Pons (tissue), 1 donor: ENCODE results near the gene ANKRD13B.
A peak's percentile ranks its signal among the peaks of the same experiment; 100 is the strongest.

Experiments
- DNase-seq: peaks from one replicate; pipeline ENCODE4 v3.0.0-alpha.2; 2016; ENCODE audit warnings: low spot score

Gene ANKRD13B

DNA sequence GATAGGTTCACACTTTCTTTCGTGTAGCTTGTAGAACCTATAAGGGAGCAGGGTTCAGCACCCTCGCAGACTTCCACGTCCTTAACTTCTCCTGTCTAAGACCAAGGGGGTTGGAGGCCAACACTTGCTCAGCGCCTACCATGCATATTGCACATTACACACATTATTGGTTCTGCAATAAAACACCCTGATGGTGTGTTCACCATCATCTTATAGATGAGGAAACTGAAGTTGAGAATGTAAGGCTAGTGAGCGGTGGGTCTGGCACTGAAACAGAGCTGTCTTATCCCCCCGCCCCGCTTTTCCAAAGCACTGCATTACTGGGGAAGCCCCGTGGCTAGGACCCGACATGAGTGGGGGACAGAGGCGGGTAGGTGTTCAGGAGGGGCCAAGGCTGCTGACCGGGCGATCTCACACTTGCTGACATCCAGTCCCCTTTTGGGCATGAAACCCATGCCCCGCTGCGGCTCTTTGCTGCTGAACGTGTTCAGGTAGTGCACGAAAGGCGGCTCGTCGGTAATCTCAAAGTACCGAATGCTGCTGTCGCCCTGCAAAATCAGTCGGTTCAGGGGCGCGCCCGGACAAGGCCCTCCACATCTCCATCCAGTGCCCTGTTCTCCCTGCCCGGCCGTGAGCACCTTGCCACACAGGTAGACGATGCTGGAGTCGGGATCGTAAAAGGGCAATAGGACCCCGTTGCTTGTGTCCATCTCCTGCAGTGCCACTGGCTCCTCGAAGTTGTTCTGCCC is 23.5 kb downstream of the ANKRD13B start:
- DNase-seq = no peak

DNA sequence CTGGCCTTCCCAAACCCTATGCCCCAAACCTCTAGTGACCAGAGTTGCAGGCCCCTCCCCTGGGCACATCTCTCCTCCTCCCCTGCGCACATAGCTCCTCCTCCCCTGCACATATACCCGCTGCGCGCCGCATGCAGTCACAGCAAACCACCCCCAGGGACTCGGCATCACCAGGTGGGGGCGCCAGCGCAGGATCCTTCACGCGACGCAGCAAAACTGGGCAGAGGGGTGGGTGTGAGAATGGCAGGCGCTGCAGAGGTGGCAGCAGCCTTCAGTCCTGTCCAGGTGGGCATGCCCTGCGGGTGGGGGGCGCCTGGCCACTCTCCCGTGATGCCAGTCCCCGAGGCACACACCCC is 24.2 kb downstream of the ANKRD13B start:
- peak; percentile 83 for DNase-seq

DNA sequence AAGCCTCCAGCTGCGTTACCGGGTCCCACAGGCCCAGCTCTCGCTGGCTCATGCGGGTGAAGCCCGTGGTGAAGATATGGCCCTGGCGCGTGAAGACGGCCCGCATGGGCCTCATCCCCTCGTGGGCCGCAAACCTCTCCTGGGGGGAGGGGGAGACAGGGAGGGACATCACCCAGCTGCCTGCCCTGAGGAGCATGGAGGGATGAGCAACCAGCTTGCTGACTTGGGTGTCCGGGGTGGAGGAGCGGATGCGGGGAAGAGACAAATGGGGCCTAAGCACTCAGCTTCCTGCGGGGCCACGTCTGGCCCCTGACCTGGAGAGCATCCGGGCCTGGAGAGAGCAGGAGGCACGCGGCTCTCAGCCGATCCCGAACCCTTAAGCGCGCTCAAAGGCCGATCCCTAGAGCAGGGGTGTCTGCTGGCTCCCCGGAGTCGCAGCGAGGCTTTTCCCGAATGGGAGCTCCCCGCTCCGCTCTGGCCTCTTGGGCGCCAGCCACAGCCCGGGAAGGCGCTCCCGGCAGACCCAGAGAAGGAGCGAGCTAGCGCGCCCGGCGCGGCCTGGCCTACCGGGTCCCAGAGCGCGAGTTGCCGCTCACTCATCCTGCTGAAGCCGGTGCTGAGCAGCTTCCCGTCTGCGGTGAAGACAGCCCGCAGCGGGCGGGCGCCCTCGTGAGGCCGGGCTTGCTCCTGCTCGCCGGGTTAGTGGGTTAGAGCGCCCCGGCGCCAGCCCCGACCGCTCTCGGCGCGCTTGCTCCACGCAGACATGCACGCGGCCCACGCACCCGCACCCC is 24.7 kb downstream of the ANKRD13B start:
- DNase-seq = peak; percentile 72

DNA sequence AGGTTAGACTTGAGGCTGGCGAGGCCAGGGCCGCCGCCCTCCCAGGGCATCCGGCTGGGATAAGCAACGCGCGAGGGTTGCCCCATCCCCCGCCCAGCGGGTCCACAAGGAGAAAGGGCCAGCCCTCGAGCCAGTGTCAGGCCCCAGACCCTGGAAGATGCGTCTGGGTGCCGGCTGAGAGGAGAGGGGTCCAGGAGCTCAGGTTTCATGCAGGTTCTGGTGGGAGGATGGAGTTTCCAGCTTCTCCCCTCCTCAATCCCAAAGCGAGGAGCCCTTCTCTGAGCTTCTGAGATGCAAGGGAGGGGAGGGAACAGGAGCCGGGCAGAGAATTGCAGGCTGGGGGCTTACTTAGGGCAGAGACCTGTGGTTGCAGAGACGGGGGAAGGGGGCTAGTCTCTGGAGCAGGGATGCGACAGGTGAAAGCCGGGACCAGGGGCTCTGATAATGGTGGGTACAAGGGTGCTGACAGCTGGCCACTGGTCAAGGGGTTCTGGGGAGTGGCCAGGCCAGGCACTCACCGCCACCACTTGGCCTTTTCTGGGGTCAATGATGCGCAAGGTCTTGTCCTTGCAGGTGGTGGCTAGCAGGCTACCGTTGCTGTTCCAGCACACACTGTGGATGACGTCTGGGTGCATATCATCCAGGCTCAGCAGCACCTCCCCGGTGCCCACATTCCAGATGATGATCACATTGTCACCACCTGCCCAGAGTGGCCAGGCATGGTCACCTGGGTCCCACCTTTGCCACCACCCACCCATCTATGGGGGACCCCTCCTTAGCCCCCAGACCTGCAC is 25.5 kb downstream of the ANKRD13B start:
- DNase-seq = no peak

DNA sequence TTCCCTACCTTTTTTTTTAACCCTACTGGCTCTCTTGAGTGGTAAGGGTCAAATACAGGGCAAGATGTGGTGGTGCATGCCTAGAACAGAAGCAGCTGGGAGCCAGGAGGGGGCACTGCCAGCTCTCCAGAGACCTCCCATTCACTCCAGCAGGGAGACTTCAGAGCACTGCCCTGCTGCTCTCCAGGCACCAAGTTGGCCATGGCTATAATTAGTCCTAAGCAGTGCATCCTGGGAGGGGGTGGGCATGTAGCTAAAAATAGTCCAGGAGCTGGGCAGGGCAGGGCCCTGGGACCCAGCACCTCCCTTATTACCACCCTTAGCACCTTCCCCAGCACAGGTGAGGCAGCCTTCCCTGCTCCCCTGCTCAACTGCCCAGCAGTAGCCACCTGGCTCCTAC is 26.3 kb downstream of the ANKRD13B start:
- peak; percentile 53 for DNase-seq

DNA sequence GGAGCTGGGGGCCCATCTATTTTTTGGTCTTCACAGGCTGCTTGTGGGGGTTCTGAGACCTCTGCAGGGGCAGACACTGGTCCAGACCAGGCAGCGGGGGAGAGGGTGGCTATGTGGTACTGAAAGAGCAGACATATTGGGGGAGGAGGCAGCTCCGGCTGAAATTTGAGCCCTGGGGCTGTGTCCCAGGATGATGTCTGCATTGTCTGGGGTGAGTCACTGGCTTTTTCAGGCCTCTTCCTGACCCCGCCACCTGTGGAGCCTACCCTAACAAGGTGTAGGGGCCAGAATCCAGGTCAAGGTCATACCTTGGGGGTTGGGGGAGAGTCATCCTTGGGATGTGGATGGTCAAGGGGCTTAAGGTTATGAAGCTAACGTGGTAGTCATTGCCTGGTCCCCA is 27.3 kb downstream of the ANKRD13B start:
- DNase-seq = no peak

DNA sequence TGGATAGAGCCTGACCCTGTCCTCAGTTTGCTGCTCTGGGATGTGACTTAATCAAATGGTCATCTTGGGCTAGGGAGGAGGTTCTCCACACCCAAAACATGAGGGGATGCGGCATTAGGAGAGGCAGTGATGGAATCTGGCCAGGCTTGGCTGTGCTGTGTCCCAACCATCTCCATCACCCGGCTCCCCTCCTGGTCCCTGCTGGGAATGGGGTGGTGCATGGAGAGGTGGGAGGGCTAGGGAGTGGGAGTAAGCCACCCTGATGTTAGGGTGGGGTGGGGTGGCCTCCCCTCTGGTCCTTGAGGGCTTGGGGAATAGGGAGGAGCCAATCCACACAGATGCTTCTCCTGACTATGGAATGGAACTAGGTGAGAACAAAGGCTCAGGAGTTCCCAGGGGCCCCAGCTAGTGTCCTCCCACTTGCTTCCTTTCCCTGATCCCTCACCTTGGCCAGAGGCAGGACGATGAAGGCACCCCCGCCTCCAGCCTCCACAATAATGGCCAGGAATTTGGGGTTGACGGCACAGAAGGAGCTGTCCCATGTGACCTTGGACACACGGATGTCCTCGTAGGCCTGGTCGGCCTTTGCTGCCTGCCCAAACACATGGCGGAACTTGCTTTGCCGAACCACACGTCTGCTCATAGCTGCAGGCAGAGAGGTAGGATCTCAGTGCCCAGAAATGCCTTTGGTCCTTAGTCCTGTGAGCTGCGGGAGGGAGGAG is 28.0 kb downstream of the ANKRD13B start:
- DNase-seq = no peak

DNA sequence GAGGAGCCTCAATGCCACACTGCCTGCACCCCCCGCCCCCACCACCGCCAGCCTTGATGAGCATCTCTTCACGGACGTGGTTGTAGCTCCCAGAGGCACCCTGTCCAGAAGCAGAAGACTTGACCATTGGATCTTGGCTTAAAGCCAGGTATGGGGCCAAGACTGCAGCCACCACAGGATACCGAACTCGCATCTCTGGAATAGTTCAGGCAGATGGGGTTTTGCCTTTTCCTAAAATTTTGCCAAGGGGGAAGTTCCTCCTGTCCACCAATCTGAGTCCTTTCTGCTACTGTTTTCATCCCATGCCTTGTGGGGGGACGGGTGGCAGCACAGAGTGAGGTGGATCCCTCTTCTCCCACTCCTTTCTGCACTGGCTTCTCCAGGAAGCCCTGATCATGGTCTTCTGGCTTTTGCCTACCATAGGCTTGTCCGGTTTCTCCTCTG is 28.8 kb downstream of the ANKRD13B start:
- no peak for DNase-seq

DNA sequence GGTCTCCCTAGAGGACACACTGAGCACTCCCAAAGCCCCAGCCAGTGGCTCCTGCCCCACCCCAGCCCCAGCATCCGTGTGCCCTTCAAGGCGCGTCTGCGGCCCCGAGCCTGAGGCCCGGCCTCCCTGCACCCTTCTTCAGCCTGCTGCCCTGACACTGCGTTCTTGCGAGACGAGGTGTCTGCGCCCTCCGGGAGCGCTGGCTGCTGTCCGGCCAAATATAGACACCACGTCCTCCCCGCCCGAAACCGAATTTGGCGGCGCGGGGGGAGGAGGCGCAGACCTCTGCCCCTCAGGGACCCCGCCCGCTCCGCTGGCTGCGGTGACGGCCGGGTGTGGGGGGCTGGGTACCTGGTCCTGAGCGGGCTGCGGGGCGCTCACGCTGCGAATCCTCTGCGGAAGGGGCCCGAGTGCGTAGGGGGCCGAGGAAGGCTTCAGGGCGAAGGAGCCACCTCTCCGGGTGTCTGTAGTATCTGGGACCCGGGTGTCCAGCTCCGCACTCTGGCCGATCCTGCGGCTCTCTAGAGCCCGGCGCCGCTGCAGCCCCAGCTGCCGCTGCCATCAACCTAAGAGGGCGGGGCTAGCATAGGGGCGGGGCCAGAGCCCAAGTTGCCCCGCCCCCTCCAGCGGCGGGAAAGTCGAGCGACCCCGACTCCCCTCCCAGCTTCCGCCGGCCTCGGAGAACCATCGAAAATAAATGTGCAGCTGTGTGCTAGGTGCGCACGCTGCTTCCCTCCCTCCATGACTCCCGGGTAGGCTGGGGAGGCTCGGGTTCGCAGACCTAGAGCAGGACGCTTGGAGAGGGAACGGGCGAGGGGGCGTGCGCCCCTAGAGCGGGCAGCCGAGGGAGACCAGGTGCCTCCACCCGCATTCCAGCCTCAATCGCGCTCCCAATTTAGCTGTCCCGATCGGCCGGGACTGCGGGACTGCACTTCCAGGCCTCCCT is 29.7 kb downstream of the ANKRD13B start, which contains the start of gene CORO6:
TSS of gene CORO6 (minus strand) at position 576 of the 946 bp plus-strand sequence. CDS start 1,491 bp downstream, outside the sequence.
- no peak for DNase-seq

DNA sequence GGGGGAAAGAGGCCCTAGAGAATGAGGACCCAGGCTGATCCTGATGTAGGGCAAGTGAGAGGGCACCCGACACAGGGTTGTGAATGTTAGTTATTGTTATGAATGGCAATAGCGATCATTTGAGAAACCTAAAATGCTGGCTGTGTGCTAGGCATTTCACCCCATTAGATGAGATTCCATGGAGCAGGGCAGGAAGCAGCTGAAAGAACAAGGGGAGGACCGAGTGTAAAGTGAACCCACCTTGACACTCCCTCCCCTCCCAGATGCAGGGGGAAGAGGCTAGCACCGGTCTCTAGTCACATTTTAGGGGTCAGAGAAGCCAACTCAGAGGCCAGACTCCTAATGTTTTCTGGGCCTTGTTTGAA is 30.3 kb downstream of the ANKRD13B start:
- DNase-seq = no peak

DNA sequence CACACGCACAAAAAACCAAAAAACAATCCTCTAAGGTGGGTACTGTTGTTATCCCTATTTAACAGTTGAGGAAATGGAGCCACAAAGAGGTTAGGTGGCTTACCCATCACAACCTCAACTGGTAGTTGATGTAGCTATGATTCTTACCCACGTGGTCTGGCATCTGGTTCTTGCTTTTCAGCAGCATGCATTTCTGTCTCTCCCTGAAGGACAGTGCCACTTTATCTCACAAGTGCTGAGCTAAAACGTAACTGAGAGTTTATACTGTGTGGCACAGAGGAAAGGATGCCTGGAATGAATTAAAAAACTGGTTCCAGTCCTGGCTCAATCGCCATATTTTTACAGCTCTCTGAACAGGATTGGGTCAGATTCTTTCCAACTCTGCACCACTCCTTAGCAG is 31.7 kb downstream of the ANKRD13B start:
- no peak for DNase-seq

DNA sequence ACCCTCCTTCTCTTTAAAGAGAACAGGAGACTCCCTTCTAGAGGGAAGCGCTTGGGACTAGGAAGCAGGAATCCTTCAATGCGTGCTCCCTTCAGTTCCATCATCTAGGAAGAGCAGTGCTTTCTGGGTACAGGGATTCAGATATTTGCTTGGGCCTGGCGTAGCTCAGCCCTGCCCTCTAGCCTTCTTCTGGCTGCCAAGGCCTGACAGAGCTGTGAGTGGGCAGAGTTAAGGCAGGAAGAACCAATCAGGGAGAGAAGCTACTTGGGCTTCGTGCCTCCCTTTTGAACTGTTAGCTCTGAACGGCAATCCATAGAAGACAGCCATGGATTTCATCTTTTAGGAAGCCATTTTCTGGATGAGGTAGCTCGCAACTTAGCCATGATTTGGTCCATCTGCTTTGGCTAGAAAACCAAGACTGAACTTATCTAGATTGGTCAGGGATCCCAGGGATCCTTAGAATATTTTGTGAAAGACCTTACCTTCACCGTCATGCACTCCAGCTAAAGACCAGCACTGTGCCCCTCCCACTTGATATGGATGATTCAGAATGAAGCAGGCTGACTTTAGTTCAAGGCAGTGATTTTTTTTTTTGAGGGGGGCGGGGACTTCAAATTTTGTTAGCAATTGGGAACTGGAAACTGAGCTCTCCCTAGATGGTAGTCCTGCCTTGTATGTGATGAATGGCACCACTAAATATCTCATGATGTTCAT is 32.3 kb downstream of the ANKRD13B start:
- peak; percentile 86 for DNase-seq

DNA sequence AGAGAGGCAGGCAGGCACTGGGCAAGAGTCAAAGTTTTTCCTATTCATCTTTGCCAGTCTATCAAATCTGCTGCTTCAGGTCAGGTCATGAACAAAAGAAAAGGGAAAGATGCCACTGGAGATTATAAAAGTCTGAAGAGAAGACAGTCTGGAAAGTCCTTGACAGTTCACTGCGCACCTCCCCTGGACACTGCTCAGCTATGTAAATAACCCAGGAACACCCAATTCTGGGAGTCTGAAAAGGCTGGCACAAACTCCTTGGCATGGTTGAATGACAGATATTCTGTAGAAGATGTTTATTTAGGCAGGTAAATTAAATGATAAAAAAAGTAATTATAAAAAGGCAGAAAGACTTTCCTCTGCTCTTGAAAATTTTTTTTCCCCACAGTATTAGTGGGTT is 35.0 kb downstream of the ANKRD13B start:
- DNase-seq = no peak

DNA sequence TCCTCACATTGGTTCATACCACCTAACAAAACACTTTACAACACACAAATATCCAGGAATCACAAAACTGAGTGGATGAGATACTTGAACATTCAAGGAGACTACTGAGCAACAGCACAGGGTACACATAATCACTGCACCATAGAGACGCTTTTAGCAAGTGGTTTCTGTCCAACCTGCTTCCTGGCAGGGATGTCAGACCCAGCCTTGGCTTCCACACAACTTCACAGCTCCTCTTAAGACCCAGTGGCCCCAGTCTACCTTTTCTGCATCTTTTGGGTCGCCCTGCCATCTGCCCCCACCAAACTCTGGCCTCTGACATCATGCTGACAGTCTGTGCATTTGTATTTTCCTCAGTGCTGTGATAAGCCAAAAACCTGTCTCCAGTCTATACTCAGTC is 35.7 kb downstream of the ANKRD13B start:
- DNase-seq = no peak

DNA sequence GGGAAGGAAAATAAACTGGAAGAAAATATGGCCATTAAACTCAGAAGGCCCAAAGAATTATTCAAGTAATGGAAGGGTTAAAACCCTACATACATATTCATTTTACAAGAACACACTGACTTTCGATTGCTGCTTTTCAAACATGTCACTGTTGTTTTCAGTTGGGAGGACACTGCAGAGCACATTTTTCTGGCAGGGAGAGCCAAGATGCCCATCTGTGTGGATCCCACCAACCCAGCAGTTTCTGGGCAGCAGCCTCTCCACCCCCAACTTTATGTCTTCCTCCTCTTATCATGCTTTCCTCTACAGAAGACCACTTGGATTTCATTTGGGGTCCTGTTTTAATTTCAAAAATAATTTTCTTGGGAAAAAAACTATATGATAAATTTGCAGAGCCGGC is 36.9 kb downstream of the ANKRD13B start:
- DNase-seq = no peak

DNA sequence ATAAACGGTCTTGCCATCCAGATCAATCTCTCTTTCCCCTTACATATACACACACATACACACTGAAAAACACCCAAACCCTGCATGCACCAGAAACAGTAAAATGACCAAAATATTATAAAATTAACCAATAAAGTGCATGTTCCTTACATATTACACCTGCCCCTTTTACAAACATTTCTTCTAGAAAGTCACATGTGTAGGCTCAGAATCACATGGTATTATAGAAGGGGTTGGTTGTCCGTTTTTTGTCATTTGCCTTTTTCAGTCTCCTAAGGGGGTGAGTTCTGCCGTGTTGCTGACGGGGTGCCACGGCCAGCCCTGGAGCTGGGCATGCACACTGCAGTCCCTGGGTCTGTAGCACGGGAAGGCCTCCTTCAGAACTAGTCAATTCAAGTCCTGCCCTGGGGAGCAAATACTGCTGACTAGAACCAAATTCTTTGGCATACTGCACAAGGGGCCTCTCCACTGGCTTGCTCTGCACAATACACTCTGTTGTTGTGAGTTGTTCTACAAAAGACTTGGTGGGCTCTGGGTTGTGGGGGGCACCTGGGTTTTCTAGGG is 37.8 kb downstream of the ANKRD13B start:
- no peak for DNase-seq

DNA sequence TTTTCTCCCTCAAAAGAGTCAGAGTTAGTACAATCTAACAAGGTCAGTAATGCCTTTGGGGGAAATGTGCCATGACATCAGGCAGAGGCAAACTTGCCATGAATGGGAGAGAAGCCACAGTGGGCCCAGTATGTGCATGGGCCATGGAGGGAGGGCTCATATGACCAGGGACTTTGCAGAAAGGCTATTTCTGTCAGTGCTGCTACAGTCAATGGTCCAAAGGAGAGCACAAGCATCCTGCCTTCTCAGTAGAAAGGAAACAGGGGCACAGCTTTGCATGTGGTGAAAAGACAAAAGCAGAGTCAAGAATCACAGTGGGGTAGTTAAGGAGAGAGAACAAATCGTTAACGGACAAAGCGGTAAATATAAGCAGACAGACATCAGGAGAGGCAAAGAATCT is 41.0 kb downstream of the ANKRD13B start:
- DNase-seq = no peak

DNA sequence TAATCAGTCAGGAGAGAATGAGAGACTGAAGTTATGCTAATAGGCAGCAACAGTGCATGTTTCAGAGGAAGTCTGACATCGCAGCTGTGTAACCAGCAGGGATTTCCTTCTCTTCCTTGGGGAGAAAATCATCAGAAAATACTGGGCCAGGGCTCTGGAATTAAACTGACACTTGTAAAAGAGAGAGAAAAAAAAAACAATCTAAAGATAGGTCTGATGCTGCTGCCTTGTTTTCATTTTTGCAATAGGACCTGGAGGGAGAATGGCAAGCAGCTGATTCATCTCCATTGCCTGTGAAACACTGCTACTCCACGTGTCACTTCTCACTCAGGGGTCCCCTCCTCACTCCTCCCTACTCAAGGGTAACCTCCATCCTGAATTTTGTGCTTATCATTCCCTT is 47.5 kb downstream of the ANKRD13B start:
- no peak for DNase-seq

DNA sequence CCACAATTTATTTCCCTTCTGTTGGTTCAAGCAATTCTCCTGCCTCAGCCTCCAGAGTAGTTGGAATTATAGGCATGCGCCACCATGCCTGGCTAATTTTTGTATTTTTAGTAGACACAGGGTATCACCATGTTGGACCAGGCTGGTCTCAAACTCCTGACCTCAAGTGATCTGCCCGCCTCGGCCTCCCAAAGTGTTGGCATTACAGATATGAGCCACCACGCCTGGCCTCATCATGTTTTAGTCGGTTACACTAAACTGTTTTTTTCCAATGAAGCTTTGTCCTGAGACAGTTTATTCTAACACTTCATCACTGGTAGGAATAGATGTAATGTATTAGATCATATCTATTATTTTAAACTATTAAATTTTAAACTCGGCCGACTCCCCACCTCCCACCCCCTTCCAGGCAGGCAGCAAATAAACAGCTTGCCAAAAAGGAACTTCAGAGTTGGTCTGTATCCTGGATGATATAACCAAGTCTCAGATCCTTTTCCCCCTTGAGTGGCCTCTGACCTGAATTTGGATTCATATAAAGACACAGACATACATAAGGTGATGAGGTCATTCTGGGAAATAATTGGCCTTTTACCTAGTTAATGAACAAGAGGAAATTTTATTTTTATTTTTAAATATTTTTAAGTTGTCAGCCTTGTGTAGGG is 48.2 kb downstream of the ANKRD13B start:
- DNase-seq = no peak
